ENCODE data around the gene PLXNA1.

PLXNA1 gene

DNA sequence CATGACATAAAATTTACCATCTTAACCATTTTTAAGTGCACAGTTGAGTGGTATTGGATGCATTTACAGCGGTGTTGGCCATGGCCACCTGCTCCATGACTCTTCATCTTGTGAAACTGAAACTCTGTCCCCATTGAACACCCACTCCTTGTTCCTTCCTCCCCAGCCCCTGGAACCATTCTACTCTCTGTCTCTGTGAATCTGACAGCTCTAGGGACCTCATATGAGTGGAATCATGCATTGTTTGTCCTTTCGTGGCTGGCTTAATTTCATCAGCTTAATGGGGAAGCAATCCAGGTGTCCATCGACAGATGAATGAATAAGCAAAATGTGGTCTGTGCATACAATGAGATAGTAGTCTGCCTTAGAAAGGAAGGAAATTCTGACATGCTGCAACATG is 42.5 kb downstream of the PLXNA1 start:
- no peak for DNase-seq

DNA sequence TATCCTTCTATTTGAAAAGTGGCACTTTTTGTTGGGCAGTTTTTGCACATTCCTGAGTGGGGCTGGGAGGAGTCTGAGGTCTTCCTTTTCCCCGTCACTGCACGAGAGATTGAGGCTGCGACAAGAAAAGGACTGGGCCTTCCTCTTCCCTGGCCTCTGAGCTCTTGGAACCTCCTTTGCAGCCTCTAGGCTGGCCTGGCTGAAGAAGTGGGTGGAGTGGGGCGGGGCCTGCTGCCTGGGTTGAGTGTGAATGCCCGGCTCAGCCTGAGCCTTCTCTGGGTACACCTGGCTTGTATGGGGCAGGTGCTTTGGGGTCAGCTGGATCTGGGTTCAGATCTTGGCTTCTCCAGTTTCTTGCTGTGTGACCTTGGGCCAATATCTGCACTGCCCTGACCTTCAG is 43.1 kb downstream of the PLXNA1 start:
- DNase-seq = no peak

DNA sequence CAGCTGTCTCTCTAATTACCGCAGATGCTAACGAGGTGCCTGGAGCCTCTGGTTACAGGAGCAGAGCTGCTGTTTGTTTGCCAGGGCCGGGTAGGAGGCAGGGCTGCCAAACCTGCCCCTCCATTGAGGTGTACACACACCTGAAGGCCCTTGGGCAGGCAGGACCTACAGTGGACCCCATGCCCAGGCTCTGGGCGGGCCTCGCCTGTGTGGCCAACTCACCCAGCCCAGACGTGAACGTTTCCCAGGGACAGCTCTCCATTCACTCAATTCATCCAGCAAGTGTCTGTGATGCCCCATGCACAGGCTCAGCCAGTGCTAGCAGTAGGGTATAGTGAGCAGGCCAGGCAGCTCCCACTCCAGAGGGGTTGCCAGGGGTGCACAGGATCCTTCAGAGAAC is 43.7 kb downstream of the PLXNA1 start:
- DNase-seq = no peak

DNA sequence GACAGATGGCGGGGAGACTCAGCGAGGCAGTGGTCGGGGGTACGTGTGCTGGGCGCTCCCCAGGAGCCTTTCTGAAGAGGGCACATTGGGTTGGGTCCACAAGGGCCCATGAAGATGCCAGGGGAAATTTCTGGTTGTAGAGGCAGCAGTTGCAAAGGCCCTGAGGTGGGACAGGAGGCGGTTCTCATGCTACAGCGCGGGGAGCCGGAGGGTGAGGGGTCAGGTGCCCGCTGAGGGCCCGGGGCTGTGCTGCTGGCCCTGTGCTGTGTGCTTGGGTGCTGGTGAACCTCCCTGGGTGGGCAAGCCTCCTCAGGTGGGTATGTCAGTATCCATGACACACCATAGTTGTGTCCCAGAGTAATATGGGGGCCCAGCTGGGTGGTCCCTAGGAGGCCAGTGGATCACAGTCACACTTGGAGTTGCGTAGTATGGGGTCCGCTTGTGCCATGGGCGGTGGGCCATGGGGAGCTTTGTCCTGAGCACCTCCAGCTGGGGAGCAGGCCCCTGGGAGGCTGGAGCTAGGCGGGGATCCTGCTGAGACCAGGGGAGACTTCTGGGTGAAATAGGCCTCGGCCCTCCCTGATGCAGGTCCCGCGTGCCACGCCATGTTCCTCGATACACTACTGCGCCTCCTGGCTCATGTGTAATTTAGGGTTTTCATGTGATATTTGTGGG is 44.3 kb downstream of the PLXNA1 start:
- no peak for DNase-seq

DNA sequence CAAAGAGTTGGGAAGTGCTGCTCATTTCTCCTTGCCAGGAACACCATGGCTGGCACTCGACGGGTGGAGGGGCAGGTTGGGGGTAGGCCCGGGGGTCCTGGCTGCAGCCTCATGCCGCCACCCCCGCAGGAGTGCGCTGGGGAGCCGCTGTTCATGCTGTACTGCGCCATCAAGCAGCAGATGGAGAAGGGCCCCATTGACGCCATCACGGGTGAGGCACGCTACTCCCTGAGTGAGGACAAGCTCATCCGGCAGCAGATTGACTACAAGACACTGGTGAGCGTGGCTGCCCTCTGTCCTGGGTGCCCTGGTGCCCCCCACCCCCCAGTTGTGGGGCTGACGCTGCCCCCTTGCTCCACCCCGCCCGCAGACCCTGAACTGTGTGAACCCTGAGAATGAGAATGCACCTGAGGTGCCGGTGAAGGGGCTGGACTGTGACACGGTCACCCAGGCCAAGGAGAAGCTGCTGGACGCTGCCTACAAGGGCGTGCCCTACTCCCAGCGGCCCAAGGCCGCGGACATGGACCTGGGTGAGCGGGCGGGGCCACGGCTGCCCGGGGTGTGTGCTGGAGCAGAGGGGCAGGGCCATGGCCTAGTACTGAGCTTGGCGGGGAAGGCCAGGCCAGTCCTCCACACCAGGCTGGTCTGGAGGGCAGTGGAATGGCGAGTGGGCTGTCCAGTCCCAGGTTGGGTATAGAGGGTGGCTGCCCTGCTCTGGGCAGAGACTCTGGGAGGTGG is 45.1 kb downstream of the PLXNA1 start:
- DNase-seq = no peak

DNA sequence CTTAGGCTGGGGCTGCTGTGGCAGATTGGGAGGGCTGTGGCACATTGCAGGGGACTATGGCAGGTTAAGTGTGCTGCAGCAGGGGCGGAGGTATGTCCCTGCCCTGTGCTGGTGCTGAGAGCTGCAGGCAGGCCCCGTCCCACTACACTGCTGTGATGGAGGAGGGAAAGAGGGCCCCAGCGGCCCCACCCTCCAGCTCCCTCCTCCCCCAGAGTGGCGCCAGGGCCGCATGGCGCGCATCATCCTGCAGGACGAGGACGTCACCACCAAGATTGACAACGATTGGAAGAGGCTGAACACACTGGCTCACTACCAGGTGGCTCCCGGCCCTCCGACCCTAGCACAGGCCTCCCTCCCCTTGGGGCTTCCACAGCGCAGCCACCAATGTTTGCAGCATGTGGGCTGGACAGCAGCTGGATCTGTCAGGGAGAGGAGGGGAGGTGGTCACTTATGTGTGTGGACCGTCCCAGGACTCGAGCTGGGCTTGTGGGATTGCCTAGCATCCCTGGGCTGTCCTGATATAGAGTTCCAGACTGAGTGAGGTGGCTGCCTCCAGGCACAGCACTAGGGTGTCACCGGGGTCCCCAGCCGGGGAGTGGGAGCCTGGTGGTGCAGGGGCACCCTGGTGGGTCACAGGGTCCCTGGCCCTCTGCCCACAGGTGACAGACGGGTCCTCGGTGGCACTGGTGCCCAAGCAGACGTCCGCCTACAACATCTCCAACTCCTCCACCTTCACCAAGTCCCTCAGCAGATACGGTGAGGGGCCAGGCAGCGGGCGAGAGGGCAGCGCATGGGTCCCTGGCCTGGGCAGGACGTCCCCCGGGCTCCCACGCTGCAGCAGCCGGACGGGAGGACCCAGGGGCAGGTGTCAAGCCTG is 46.1 kb downstream of the PLXNA1 start:
- no peak for DNase-seq

DNA sequence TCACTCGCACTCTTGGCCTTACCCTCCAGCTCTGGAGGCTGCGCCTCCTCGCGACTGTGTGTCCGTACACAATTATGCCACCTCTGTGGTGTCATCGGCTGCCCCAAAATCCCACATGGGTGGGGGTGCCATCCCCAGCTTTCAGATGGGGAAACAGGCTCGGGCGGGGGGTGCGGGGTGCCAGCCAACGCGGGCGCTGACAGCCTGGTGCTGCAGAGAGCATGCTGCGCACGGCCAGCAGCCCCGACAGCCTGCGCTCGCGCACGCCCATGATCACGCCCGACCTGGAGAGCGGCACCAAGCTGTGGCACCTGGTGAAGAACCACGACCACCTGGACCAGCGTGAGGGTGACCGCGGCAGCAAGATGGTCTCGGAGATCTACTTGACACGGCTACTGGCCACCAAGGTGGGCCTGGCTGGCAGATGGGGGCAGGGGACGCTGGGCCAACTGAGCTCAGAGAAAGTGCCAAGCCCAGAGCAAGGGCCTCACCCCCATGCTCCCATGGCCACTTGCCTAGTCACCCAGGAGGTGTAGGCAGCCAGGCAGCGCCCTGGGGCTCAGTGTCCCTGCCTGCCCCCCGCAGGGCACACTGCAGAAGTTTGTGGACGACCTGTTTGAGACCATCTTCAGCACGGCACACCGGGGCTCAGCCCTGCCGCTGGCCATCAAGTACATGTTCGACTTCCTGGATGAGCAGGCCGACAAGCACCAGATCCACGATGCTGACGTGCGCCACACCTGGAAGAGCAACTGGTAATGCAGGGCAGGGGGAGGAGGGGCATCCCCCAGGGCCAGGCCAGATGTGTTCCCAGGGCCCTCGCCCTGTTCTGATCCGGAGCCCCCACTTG is 47.0 kb downstream of the PLXNA1 start:
- no peak for DNase-seq

DNA sequence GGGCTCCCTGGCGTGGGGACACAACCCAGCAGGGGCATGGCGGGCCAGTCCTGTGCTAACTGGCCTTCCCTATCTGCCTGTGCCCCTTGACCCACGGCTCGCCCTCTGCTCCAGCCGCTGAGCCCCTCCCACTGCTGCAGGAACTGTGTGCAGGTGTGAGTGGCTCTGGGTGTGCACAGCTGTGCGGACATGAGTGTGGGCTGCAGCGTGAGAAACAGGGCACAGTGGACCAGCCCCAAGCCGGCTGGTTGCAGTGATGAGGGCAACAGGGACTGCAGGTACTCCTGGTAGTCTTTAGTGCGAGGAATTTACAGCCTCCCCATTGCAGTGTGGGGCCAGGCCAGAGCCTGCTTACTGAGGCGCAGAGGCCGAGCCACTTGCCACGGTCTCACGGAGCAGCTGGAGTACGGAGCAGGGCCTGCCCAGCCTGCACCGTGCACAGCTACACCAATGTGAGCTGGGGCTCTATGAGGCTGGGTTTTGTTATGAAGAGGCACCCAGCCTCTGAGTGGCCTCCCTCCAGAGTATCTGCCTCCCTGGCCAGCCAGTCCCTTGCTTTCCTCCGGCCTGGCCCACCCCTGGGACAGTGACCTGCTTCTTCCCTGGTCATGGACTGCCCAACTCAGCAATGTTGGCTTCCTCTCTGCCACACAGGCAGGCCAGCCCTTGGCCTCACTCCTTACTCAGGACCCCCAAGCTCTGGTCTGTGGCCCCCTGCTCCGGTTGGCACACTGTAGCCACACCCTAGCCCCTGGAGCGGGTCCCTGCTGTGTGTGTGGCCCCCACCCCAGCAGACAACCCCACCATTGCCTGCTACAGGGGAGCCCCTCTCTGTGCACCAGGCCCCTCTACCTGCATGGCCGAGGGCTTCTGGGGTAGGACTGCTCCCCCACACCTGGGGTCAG is 47.8 kb downstream of the PLXNA1 start:
- no peak for DNase-seq

DNA sequence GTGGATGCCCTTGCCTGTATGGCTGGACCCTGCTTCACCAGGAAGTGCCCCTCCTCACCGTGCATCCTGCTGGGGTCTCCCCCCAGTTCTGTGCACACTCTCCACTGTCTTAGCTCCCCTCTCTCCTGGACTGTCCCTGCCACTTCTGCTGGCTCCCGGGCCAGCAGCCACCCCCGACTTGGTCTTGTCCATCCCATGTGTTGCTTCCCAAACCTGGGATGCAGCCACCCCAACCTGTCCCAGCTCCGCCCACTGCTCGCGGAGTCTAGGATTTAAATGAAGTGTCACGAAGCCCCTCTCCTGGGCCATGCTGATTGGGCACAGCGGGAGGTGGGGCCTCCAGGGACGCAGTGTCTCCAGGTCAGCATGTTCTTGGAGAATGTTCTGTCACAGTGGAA is 48.5 kb downstream of the PLXNA1 start:
- DNase-seq = no peak

DNA sequence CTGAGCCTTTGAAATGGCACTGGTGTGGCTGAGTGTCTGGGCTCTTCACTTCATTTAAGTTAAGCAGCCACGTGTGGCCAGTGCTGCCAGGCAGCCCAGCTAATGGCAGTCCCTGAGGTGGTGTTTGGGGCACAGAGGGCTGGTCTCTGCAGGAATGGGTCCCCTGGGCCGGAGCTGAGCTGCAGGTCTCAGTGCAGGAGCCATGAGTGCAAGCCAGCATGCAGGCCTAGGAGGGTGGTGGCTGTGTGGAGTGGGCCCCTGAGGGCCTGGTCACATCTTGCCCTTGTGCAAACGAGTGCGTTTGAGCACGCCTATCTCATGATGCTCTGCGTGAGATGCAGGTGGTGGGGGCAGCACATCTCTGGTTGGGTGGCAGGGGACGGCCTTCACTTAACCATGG is 48.9 kb downstream of the PLXNA1 start:
- DNase-seq = no peak

DNA sequence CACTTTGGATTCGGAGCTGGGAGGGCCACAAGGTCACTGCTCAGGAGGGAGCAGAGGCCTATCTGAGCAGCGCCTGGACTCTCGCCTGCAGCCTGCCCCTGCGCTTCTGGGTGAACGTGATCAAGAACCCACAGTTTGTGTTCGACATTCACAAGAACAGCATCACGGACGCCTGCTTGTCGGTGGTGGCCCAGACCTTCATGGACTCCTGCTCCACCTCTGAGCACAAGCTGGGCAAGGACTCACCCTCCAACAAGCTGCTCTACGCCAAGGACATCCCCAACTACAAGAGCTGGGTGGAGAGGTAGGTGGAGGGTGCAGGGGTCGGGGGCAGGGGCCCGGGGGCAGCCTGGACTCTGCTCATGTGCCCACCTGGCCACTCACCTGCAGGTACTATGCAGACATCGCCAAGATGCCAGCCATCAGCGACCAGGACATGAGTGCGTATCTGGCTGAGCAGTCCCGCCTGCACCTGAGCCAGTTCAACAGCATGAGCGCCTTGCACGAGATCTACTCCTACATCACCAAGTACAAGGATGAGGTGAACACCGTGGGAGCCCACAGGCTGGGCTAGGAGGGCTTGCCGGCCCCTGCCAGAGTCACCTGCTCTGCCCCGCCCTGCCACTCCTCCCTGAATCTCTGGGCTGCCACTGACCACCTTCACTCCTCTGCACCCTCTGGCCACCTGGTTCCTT is 49.5 kb downstream of the PLXNA1 start:
- DNase-seq = no peak
